Stimulated activated effector memory CD8-positive, alpha-beta T cell treated with anti-CD3 and anti-CD28 coated beads, Interleukin-12 subunit alpha, Interleukin-12 subunit beta, amount 100 ng/mL, for 72 hours (primary cell): ENCODE results near the gene MTO1.
"Not testable (repeated sequence)": the region's sequence is repeated elsewhere in the genome, so short reads cannot be mapped to it uniquely, and the experiment has no call there.

Experiments used
- ATAC-seq: fragments of 150-1000 bp; cut with Tn5 transposase; 2 replicates; pipeline ENCODE4 v1.10.0; 2021
- DNase-seq, 2 donors: peaks; one replicate each; pipeline ENCODE4 v3.0.0; 2021 to 2022; ENCODE audit warnings: low spot score in 2 of 2
- H3K27ac Mint-ChIP-seq: one replicate; pipeline ENCODE4 v1.8.0; 2022; ENCODE audit warnings: mild to moderate bottlenecking, mixed read lengths
- H3K36me3 Mint-ChIP-seq: one replicate; pipeline ENCODE4 v1.8.0; 2022; ENCODE audit warnings: mild to moderate bottlenecking, mixed read lengths
- H3K4me1 Mint-ChIP-seq: one replicate; pipeline ENCODE4 v1.8.0; 2022; ENCODE audit warnings: mixed read lengths
- H3K4me3 Mint-ChIP-seq: one replicate; pipeline ENCODE4 v1.8.0; 2022; ENCODE audit warnings: mild to moderate bottlenecking, mixed read lengths
- H3K9me3 Mint-ChIP-seq: one replicate; pipeline ENCODE4 v1.8.0; 2022; ENCODE audit warnings: mixed read lengths

MTO1 gene

DNA sequence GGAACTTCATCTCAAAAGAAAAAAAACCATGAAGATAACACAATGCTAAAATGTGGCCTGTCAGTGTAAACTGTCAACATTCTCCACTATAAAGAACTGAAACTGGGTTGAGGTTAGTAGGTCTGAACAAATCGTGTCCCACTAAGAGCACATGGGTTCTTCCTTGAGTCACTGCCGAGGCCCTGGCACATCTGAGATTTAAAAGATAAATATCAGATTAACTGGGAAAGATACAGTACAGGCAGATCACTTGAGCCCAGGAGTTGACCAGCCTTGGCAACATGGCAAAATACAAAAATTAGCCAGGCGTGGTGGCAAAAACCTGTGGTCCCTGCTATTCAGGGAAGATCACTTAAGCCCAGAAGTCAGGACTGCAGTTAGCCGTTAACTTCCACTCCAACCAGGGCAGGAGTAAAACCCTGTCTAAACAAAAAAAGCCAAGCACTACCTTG lies 53.7 kb downstream of the MTO1 start:
- Mint-ChIP-seq H3K36me3 (peaks cover 97% of the 10 kb centered on the region), H3K9me3 (no peaks in the 10 kb centered on the region), H3K4me3 (peak overlapping the region; percentile 83), H3K4me1 (peaks cover 48% of the 10 kb centered on the region), H3K27ac (peak overlapping the region; percentile 100)
- ATAC-seq, result peak; percentile 55
- DNase-seq, result no peak

DNA sequence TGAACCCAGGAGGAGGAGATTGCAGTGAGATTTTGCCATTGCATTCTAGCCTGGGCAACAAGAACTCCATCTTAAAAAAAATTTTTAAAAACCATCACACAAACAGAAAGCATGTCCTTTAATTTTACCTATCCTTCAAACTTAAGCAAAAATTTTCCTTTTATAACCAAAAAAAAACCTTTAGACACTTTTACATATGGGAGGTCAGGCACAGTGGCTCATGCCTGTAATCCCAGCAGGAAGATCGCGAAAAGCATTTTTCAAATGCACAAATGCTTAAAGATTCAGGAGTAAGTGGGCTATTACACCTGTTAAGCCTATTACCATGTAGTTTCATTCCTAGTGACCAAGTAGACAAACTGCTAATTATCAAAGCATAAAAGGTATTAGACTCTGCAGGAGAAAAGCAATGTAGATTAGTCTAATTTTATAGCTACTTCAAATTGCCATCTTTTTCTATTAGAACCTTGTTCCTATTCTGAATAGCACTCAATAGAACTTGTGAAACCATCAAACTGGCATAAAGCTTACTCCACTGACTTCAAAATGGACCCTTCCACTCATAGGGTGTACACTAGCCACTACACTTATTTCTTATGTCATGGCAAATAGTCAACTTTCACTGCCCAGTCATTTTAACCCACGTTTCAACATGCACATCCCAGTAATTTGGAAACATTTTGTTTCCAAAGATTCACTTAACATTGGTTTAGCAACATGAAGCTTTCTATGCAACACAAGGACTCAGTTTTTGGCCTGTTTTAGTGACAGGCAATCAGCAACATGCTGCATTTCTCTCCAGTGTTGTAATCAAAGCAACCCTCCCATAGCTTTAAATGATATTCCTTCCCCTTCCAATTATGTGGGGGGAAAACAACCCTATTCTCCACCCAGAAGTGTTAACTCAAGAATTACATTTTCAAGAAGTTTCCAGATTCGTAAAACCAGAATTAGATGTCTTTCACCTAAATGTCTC lies 55.3 kb downstream of the MTO1 start:
- Mint-ChIP-seq H3K36me3 (peaks cover 100% of the 10 kb centered on the region), H3K4me3 (peak overlapping the region; percentile 83), H3K9me3 (no peaks in the 10 kb centered on the region), H3K27ac (peak overlapping the region; percentile 100), H3K4me1 (peaks cover 58% of the 10 kb centered on the region)
- no peak for DNase-seq
- no peak for ATAC-seq

DNA sequence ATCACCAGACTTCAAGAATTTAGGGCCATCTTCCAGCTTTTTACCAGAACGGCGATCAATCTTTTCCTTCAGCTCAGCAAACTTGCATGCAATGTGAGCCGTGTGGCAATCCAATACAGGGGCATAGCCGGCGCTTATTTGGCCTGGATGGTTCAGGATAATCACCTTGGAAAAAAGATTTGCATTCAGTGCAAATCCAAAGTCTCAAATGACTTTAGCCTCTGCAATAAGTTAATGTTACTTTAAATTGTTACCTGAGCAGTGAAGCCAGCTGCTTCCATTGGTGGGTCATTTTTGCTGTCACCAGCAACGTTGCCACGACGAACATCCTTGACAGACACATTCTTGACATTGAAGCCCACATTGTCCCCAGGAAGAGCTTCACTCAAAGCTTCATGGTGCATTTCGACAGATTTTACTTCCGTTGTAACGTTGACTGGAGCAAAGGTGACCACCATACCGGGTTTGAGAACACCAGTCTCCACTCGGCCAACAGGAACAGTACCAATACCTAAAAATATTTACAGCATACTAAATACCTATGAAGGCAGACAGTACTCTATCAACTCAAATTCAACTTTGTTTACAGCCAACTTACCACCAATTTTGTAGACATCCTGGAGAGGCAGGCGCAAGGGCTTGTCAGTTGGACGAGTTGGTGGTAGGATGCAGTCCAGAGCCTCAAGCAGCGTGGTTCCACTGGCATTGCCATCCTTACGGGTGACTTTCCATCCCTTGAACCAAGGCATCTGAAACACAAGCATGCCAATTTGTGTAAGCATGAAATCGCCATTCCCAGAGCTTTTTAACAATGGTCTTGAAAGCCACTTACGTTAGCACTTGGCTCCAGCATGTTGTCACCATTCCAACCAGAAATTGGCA lies 56.8 kb downstream of the MTO1 start:
- Mint-ChIP-seq H3K36me3 (peaks cover 97% of the 10 kb centered on the region), H3K4me1 (peaks cover 58% of the 10 kb centered on the region), H3K4me3 (peak overlapping the region; percentile 83), H3K27ac (peak overlapping the region; percentile 100)
- DNase-seq, ATAC-seq, H3K9me3 Mint-ChIP-seq: not testable (repeated sequence)

DNA sequence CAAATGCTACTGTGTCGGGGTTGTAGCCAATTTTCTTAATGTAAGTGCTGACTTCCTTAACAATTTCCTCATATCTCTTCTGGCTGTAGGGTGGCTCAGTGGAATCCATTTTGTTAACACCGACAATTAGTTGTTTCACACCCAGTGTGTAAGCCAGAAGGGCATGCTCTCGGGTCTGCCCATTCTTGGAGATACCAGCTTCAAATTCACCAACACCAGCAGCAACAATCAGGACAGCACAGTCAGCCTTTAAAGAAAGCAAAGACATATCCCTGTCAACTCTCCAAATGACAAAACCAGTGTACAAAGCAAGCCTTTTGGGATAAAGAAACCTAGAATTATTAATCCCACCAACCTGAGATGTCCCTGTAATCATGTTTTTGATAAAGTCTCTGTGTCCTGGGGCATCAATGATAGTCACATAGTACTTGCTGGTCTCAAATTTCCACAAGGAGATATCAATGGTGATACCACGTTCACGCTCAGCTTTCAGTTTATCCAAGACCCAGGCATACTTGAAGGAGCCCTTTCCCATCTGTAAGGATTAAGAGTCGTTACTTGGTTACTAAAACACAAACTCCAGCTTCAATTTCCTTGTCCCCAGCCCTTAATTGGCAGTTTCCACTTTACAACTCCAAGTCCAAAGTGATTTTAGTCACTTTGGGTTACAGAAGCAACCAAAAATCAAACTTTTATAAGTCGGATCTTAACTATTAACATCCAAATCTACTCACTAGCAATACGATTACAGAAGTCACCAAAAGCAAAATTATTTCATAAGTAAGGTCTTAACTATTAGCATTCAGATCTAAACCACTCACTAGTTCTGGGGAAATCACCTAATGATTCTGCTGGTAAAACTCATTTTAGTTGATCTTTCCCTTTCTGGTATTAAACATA lies 57.7 kb downstream of the MTO1 start:
- peak overlapping the region; percentile 100 for H3K27ac Mint-ChIP-seq
- H3K36me3 Mint-ChIP-seq, result peaks cover 92% of the 10 kb centered on the region

DNA sequence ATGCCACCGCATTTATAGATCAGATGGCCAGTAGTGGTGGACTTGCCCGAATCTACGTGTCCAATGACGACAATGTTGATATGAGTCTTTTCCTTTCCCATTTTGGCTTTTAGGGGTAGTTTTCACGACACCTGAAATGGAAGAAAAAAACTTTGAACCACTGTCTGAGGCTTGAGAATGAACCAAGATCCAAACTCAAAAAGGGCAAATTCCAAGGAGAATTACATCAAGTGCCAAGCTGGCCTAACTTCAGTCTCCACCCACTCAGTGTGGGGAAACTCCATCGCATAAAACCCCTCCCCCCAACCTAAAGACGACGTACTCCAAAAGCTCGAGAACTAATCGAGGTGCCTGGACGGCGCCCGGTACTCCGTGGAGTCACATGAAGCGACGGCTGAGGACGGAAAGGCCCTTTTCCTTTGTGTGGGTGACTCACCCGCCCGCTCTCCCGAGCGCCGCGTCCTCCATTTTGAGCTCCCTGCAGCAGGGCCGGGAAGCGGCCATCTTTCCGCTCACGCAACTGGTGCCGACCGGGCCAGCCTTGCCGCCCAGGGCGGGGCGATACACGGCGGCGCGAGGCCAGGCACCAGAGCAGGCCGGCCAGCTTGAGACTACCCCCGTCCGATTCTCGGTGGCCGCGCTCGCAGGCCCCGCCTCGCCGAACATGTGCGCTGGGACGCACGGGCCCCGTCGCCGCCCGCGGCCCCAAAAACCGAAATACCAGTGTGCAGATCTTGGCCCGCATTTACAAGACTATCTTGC lies 58.6 kb downstream of the MTO1 start:
- Mint-ChIP-seq H3K36me3 (peaks cover 83% of the 10 kb centered on the region), H3K4me1 (peaks cover 53% of the 10 kb centered on the region), H3K4me3 (peak overlapping the region; percentile 83), H3K27ac (peak overlapping the region; percentile 100), H3K9me3 (no peaks in the 10 kb centered on the region)
- DNase-seq (peak; percentile 67 to 90), ATAC-seq (peak; percentile 42)

More for the DNA sequence above, 57.7 kb downstream of the MTO1 start:
- not testable (repeated sequence) for H3K9me3 Mint-ChIP-seq, DNase-seq, ATAC-seq
- Mint-ChIP-seq H3K4me1 (peaks cover 58% of the 10 kb centered on the region), H3K4me3 (peak overlapping the region; percentile 83)

DNA sequence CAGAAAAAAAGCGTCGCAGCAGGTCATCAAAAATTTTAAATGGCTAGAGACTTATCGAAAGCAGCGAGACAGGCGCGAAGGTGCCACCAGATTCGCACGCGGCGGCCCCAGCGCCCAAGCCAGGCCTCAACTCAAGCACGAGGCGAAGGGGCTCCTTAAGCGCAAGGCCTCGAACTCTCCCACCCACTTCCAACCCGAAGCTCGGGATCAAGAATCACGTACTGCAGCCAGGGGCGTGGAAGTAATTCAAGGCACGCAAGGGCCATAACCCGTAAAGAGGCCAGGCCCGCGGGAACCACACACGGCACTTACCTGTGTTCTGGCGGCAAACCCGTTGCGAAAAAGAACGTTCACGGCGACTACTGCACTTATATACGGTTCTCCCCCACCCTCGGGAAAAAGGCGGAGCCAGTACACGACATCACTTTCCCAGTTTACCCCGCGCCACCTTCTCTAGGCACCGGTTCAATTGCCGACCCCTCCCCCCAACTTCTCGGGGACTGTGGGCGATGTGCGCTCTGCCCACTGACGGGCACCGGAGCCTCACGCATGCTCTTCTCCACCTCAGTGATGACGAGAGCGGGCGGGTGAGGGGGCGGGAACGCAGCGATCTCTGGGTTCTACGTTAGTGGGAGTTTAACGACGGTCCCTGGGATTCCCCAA lies 59.3 kb downstream of the MTO1 start, which contains the start of gene EEF1A1:
EEF1A1 (minus strand) TSS at position 345 of the 663 bp plus-strand sequence. CDS start 1,006 bp downstream, outside the sequence.
- Mint-ChIP-seq H3K27ac (peak within 1 kb of the TSS; percentile 100), H3K9me3 (no peaks in the 10 kb centered on the region), H3K4me1 (peaks cover 46% of the 10 kb centered on the region), H3K4me3 (peak within 1 kb of the TSS; percentile 83), H3K36me3 (peaks cover 76% of the 10 kb centered on the region)
- DNase-seq, result peak; percentile 93 to 98
- peak; percentile 79 for ATAC-seq

DNA sequence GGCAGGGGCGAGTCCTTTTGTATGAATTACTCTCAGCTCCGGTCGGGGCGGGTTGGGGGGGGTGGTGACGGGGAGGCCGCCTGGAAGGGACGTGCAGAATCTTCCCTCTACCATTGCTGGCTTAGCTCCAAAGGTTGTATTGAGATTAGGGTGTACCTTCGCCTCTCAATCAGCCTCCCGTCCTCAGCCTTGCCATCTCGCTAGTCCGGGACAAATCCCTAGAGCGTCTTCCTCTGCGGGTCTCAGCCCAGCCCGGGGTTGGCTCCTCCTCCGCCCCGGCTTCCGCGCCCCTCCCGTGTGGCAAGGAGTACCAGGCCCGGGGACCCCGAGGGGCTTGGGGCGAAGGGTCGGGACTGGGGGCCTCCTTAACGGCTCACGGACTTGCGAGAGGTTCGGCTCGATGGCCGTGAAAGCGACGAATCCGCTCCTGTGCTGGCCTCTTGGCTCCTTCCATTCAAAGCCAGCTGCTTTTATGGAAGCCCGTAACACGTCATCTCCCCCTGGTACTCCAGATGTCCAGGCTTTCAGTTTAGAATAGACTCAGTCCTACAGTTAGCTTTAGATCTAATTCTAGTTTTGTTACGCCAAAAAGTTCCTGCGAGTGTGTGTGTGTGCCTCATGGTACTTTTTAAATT lies 59.9 kb downstream of the MTO1 start:
- Mint-ChIP-seq H3K4me3 (peak overlapping the region; percentile 83), H3K36me3 (peaks cover 69% of the 10 kb centered on the region)

DNA sequence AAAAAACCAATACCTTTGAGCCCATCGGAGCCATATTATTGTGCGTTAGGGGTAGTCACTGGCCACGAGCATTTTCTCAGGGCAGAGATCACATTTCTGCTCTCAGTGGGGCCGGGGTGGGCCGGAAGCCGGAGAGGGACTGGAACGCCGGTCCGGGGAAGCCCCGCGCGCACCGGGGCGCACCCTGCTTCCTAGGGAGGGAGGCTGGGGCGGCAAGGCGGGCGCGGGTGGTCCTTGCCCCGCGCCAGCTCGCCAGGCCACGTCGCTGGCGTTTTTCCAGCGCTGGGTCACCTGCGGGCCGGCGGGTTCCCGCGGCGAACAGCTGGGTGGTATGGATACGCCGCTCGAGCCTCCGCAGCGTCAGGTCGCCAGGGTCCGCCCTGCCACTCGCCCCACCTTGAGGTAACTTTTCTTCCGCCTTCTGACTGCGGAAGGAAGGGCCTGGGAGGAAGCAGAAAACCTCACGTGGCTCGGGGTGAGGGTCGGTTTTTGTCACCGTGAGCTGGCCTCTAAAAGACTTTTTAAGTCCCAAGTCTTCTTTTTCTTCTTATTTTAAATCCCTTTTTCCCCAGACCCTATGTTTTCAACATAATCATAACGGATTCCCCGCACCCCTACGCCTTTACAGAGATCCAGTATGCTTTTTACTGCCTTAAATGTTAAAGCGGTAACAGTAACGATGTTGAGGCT lies 62.0 kb downstream of the MTO1 start:
- Mint-ChIP-seq H3K4me3 (peak overlapping the region; percentile 83), H3K27ac (peak overlapping the region; percentile 100), H3K36me3 (peaks cover 48% of the 10 kb centered on the region), H3K4me1 (peaks cover 26% of the 10 kb centered on the region), H3K9me3 (no peaks in the 10 kb centered on the region)
- DNase-seq (peak; percentile 70 to 90), ATAC-seq (peak; percentile 58)

More for the DNA sequence above, 59.9 kb downstream of the MTO1 start:
- peak; percentile 48 for ATAC-seq
- peaks cover 39% of the 10 kb centered on the region for H3K4me1 Mint-ChIP-seq
- no peaks in the 10 kb centered on the region for H3K9me3 Mint-ChIP-seq
- peak overlapping the region; percentile 100 for H3K27ac Mint-ChIP-seq
- DNase-seq, result peak; percentile 67 to 93

DNA sequence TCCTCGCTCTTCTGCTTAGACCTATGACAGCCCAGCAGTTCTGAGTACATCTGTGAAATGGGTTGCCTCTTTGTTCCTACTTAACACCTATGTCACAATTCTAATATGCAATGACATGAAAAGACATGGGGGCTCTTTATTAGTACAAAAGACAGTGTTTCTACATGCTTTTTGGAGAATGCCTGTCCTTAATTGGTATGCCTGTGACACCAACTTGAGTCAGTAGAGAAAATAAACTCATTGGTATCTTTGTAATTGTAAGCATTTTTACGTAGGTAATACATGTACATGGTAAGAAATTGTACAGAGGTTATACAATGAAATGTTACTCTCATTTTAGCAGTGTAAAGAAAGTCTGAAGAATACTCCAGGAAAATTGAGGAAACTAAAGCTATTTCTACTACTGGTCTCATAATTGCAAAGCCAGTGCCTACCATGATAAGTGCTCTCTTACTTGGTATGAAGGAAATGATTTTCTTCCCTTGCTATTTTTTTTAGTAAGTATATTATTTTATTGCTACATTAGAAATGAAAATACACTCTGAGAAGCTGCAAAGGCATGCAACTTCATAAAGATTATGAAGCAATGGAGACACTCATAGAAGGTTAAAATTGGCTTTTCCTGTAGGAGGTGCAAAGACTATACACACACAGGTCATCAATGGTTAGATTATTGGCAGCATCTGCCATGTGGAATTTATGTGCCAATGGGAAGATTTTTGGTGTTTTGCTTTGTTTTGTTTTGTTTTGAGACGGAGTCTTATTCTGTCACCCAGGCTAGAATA lies 64.2 kb downstream of the MTO1 start:
- H3K27ac Mint-ChIP-seq, result no peak overlapping the region
- no peak overlapping the region for H3K4me3 Mint-ChIP-seq
- ATAC-seq (no peak), DNase-seq (no peak)
- peaks cover 27% of the 10 kb centered on the region for H3K36me3 Mint-ChIP-seq
- H3K9me3 Mint-ChIP-seq, result no peaks in the 10 kb centered on the region
- H3K4me1 Mint-ChIP-seq, result peaks cover 5% of the 10 kb centered on the region

DNA sequence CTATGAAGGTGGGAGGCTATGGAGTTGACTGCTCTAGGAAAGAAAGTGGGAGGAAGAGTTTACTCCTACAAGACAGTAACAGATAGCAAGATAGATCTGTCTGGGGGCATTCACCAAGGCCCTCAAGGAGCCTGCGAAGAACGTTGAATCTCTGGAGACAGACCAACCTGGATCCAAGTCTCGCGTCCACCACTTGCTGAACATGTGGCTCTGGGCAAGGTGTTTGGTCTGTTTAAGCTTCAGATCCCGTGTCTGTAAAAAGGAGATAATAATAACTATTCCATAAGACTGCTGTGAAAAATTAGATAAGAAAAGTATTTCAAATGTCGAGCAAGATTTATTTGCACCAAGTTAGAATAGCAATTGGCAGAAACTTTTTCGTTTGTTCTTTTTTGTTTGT lies 67.4 kb downstream of the MTO1 start:
- Mint-ChIP-seq H3K36me3 (no peaks in the 10 kb centered on the region), H3K4me3 (no peak overlapping the region), H3K4me1 (no peaks in the 10 kb centered on the region), H3K27ac (no peak overlapping the region), H3K9me3 (no peaks in the 10 kb centered on the region)
- no peak for ATAC-seq
- DNase-seq, result no peak

DNA sequence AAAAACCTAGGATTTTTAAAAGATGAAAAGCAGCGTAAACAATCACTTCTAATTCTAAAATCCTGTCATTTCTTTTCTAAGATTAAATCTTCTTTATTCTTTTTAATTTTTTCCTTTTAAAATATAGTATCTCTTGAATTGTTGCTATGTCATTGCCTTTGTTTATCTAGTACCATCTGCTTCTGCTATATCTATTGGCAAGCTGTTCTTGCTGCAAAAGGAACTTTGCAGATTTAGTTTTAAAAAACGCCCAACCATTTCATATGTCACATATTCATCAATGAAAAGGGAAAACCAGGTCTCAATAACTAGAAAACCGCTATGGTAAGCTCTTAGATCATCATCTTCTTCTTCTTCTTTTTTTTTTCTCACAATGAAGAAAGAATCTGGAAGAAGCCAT lies 70.8 kb downstream of the MTO1 start:
- DNase-seq (no peak), ATAC-seq (no peak)
- H3K9me3 Mint-ChIP-seq, result no peaks in the 10 kb centered on the region
- H3K4me3 Mint-ChIP-seq, result no peak overlapping the region
- H3K4me1 Mint-ChIP-seq, result no peaks in the 10 kb centered on the region
- no peaks in the 10 kb centered on the region for H3K36me3 Mint-ChIP-seq
- H3K27ac Mint-ChIP-seq, result no peak overlapping the region

DNA sequence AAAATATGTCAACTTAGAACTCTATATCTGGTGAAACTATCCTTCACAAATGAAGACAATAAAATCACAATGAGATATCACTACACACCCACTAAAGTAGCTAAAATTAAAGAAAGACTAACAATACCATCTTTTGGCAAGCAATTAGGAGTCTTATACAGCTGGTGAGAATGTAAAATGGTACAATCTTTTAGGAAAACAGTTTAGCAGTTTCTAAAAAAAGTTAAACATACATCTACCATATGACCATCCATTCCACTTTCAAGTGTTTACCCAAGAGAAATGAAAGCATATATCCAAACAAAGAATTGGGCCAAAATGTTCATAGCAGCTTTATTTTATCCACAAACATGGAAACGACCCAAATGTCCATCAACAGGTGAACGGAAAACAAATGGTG lies 73.1 kb downstream of the MTO1 start:
- DNase-seq (no peak), ATAC-seq (no peak)
- H3K27ac Mint-ChIP-seq, result no peak overlapping the region
- H3K4me1 Mint-ChIP-seq, result no peaks in the 10 kb centered on the region
- no peaks in the 10 kb centered on the region for H3K36me3 Mint-ChIP-seq
- no peaks in the 10 kb centered on the region for H3K9me3 Mint-ChIP-seq
- no peak overlapping the region for H3K4me3 Mint-ChIP-seq
